K562 (cell line): ENCODE results near the gene PLEKHG1. TPM values are rescaled to one million over a fixed set of nuclear protein-coding genes. Genes with fewer than 3 reads are reported as not detected.

Experiments used
- ATAC-seq: fragments of 200-7000 bp; cut with Tn5 transposase; 3 replicates; pipeline ENCODE4 v1.9.1; 2020; ENCODE audit warnings: moderate library complexity
- BruUV-seq: library from RNA; stranded (reverse); fragments of 400-500 nt; replicated peaks from 2 replicates; lab custom pipeline; 2021; lab: Mats Ljungman, UMichigan
- CTCF ChIA-PET: fragments of 300-600 bp; formaldehyde crosslinking; extraction: SDS; loops from one replicate; lab custom pipeline; 2021; ENCODE audit warnings: low intra/inter-chr PET ratio; lab: Yijun Ruan, JAX
- POLR2A ChIA-PET: fragments of 300-600, 350-650 bp; sonication (Branson Sonifier 250); formaldehyde crosslinking; extraction: SDS; loops from one replicate; lab custom pipeline; 2021; ENCODE audit warnings: antibody characterized with exemption, inconsistent platforms; lab: Yijun Ruan, JAX
- DNase-seq, 4 experiments: peaks; one replicate each; pipeline versions ENCODE4 v3.0.0 to v3.0.0-alpha.2; 2011 to 2018; ENCODE audit warnings: low spot score in 3 of 4, mixed read lengths in 3 of 4; ENCODE audit errors: extremely low read depth in 1 of 4
- FAIRE-seq: peaks from 2 replicates; lab custom pipeline; 2011; peaks lifted over from hg19 to GRCh38; lab: Jason Lieb, UNC
- H2AFZ ChIP-seq: 2 replicates; pipeline ENCODE4 v1.6.0; 2011; ENCODE audit warnings: low read depth, low read length, control low read depth, inconsistent platforms
- H3K27ac ChIP-seq: fragments of 200-600 bp; 3 replicates; pipeline ENCODE4 v1.8.0; 2011; ENCODE audit warnings: low read depth, mild to moderate bottlenecking, control low read depth, inconsistent platforms, low read length, moderate library complexity, mixed read lengths; ENCODE audit errors: extremely low read depth
- H3K27me3 ChIP-seq, 2 experiments: fragments of 300-600 bp in 1 of 2; 2 replicates in 1 of 2; 3 replicates in 1 of 2; pipeline versions ENCODE4 v1.6.0 to v1.8.0; 2011; ENCODE audit warnings: inconsistent platforms in 2 of 2, low read length in 2 of 2, mild to moderate bottlenecking in 1 of 2, mixed read lengths in 1 of 2, moderate library complexity in 1 of 2; ENCODE audit not compliant: control insufficient read depth in 2 of 2, insufficient read depth in 2 of 2
- H3K36me3 ChIP-seq: fragments of 300-600 bp; 3 replicates; pipeline ENCODE4 v1.8.0; 2011; ENCODE audit warnings: mild to moderate bottlenecking, low read length, inconsistent platforms; ENCODE audit not compliant: control insufficient read depth, insufficient read depth
- H3K4me1 ChIP-seq, 2 experiments: fragments of 200-600 bp in 1 of 2; replicated peaks in 1 of 2; 2 replicates in 1 of 2; 3 replicates in 1 of 2; pipeline versions ENCODE4 v1.5.1 to v1.8.0; 2011; ENCODE audit warnings: inconsistent platforms in 2 of 2, low read length in 2 of 2, mild to moderate bottlenecking in 1 of 2, mixed read lengths in 1 of 2, moderate library complexity in 1 of 2; ENCODE audit not compliant: control insufficient read depth in 2 of 2, insufficient read depth in 2 of 2
- H3K4me2 ChIP-seq: 2 replicates; pipeline ENCODE4 v1.6.1; 2011; ENCODE audit warnings: low read length, control low read depth, inconsistent platforms, mixed read lengths; ENCODE audit not compliant: insufficient read depth
- H3K4me3 ChIP-seq: fragments of 200-600 bp; sonication (generic), shearing (Covaris generic); 2 replicates; pipeline ENCODE4 v1.5.1; 2016; ENCODE audit warnings: control low read depth, inconsistent platforms
- H3K79me2 ChIP-seq: fragments of 200-600 bp; 3 replicates; pipeline ENCODE4 v1.8.0; 2011; ENCODE audit warnings: low read length, inconsistent platforms; ENCODE audit not compliant: control insufficient read depth, insufficient read depth
- H3K9ac ChIP-seq, 2 experiments: 2 replicates each; pipeline versions ENCODE4 v1.6.0 to v1.6.1; 2011; ENCODE audit warnings: low read depth in 2 of 2, low read length in 2 of 2, control low read depth in 1 of 2, inconsistent platforms in 1 of 2, mild to moderate bottlenecking in 1 of 2, mixed read lengths in 1 of 2; ENCODE audit not compliant: insufficient read depth in 1 of 2
- H3K9me1 ChIP-seq: one replicate; pipeline ENCODE4 v1.6.0; 2011; ENCODE audit warnings: inconsistent platforms, mild to moderate bottlenecking, low read length, moderate library complexity; ENCODE audit not compliant: control insufficient read depth, insufficient read depth
- H3K9me3 ChIP-seq: replicated peaks from 2 replicates; pipeline ENCODE4 v1.5.1; 2011; ENCODE audit warnings: low read depth, low read length, inconsistent platforms; ENCODE audit not compliant: control insufficient read depth, insufficient read depth
- H4K20me1 ChIP-seq: replicated peaks from 2 replicates; pipeline ENCODE4 v1.6.1; 2011; ENCODE audit warnings: low read length, inconsistent platforms, mixed read lengths; ENCODE audit not compliant: control insufficient read depth, insufficient read depth
- ETV6 ChIP-seq, 3 experiments: fragments of 150-350 bp in 1 of 3; sonication (generic) in 1 of 3; formaldehyde crosslinking in 1 of 3; IDR thresholded peaks; 2 replicates each; pipeline versions ENCODE4 v1.6.1 to v1.8.0; 2014 to 2022; ENCODE audit warnings: borderline replicate concordance in 2 of 3, low read depth in 2 of 3, antibody characterized with exemption in 1 of 3, low read length in 1 of 3, mild to moderate bottlenecking in 1 of 3, missing genetic modification reagents in 1 of 3
- EWSR1 ChIP-seq: fragments of 450-650 bp; IDR thresholded peaks from 2 replicates; pipeline ENCODE4 v1.6.1; 2018; ENCODE audit warnings: borderline replicate concordance, mild to moderate bottlenecking, low read depth, moderate library complexity; ENCODE audit not compliant: partially characterized antibody
- GTF2E2 ChIP-seq: fragments of 200-800 bp; sonication (Bioruptor generic); IDR thresholded peaks from 2 replicates; pipeline ENCODE4 v1.6.1; 2016; ENCODE audit warnings: missing genetic modification characterization, missing compliant biosample characterization
- POLR2G ChIP-seq: fragments of 200-400 bp; formaldehyde crosslinking; IDR thresholded peaks from 2 replicates; pipeline ENCODE4 v1.6.1; 2017; ENCODE audit warnings: low read depth, mild to moderate bottlenecking, antibody characterized with exemption, low read length, moderate library complexity
- STAT5A ChIP-seq: IDR thresholded peaks from 2 replicates; pipeline ENCODE4 v1.6.1; 2012; ENCODE audit warnings: low read length, inconsistent platforms, borderline replicate concordance
- TBL1XR1 ChIP-seq, 2 experiments: IDR thresholded peaks; 2 replicates each; pipeline ENCODE4 v1.6.1; 2012; ENCODE audit warnings: improper control_type of control experiment in 2 of 2, low read length in 2 of 2, mild to moderate bottlenecking in 1 of 2
- ZNF12 ChIP-seq: sonication (generic); formaldehyde crosslinking; IDR thresholded peaks from 2 replicates; pipeline ENCODE4 v1.4.0; 2020; ENCODE audit warnings: mild to moderate bottlenecking, missing genetic modification reagents
- ZNF311 ChIP-seq: fragments of 250-450 bp; sonication (Bioruptor Pico); IDR thresholded peaks from 2 replicates; pipeline ENCODE4 v1.4.0; 2020; ENCODE audit warnings: mild to moderate bottlenecking, moderate library complexity
- WGBS: fragments of 100-300 bp; shearing (Covaris generic); methylation state at CpG from one replicate; pipeline ENCODE4 v1.1.6; 2016; ENCODE audit warnings: low coverage, mixed read lengths; ENCODE audit not compliant: insufficient coverage; ENCODE audit errors: missing lambda C conversion rate; 5-methylcytosine and 5-hydroxymethylcytosine counted together
- in situ Hi-C: fragments of 300-500 bp; cut with MboI; formaldehyde crosslinking; loops from 4 replicates; pipeline ENCODE4 v1.15.0; 2018; ENCODE audit warnings: inconsistent platforms, mixed read lengths
- intact Hi-C: fragments of 100-400 bp; cut with micrococcal nuclease; formaldehyde crosslinking; loops from 2 replicates; pipeline ENCODE4 v1.14.2; 2022
- polyA plus RNA-seq, 8 experiments: library from polyadenylated mRNA; depleted of rRNA in 4 of 8; stranded (reverse) in 5 of 8; unstranded in 3 of 8; fragments of >200 nt; fragmentation: Nextera tagmentation in 2 of 8; fragmentation: Illumina TruSeq in 1 of 8; extraction: Ambion mirVana in 2 of 8; extraction: Trizol in 1 of 8; gene quantifications; 2 replicates each; pipeline versions ENCODE4 v1.2.1 to v1.2.3, GENCODE V29; 2011 to 2014; ENCODE audit warnings: inconsistent platforms in 1 of 8, missing spikeins in 1 of 8
- total RNA-seq, 7 experiments: library from RNA; depleted of rRNA in 6 of 7; stranded (reverse); fragments of >200 nt in 6 of 7; fragmentation: Illumina TruSeq in 2 of 7; extraction: Trizol in 2 of 7; gene quantifications; 2 replicates each; pipeline versions ENCODE4 v1.2.1 to v1.2.3, GENCODE V29; 2011 to 2021; ENCODE audit warnings: low replicate concordance in 1 of 7
- TF ChIP-seq, protein P1 (sequence below), 2 experiments: fragments of 250-450 bp in 1 of 2; fragments of 450-650 bp in 1 of 2; sonication (Bioruptor Pico) in 1 of 2; IDR thresholded peaks; 2 replicates each; pipeline versions ENCODE4 v1.6.1 to v1.8.0; 2016 to 2021; ENCODE audit warnings: mild to moderate bottlenecking in 2 of 2, moderate library complexity in 2 of 2, missing compliant biosample characterization in 1 of 2, missing genetic modification characterization in 1 of 2

The PLEKHG1 gene
- total and polyA plus RNA-seq, 9 of the 15 experiments (the other 6 are each of a cell fraction or from before 2014, with no cell fraction given) = 0.03 to 0.16 (median 0.03) TPM; not detected in 6

DNA sequence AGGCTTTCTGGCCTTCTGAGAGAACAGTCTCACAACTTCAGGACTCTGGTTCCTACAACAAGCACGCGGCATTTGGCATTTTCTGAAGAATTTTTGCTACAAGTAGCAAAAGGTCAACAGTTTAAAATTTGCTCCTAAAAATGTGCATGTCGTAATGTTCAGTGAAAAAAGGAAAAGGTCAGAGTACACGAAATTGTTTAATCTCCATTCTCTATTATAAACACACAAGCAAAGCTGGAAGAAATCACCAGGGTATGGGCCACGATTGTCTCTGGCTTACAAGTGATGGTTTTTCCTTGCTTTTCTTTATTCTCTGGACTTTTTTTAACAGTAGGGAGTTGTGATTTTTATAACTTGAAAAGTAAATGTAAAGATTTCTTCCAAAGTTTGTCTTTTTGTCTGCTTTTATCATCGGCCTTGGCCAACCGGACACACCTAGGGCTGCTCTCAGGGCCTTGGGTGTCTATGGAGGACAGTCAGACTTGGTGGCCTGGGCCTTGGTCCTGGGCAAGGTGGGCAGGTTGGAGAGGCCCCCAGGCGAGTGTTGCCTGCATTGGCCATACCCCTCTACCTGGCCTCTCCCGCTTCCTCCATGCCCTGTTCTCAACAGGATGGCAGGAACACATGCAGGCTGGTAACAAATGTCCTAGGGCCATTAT, 32.4 kb downstream of the PLEKHG1 start:
- H3K4me2 ChIP-seq = no peak overlapping the region

More for the DNA sequence above, 32.4 kb downstream of the PLEKHG1 start:
- Histone ChIP-seq H3K9me3 (no peaks in the 10 kb centered on the region), H3K79me2 (no peaks in the 10 kb centered on the region), H3K4me1 (no peaks in the 10 kb centered on the region), H3K4me3 (no peak overlapping the region), H3K9me1 (no peaks in the 10 kb centered on the region), H3K27ac (no peak overlapping the region), H3K27me3 (peaks cover 30 to 40% of the 10 kb centered on the region in 2 experiments), H3K36me3 (no peaks in the 10 kb centered on the region), H4K20me1 (0 out of 2 replicates have a peak, but pooled peaks cover 2% of the 10 kb centered on the region), H3K9ac (no peak overlapping the region), H2AFZ (no peak overlapping the region)
- ATAC-seq (no peak), DNase-seq (no peak), FAIRE-seq (no peak)
- ChIA-PET CTCF (no interaction called here), POLR2A (no interaction called here)
- in situ Hi-C loops (no loop called here), intact Hi-C loops (no loop called here)
- no TSS peak for BruUV-seq
- WGBS = 3% methylated on average over 9 of the region's 9 CpGs
- TF ChIP-seq ZNF311 (CRISPR knock-in tag) (no peak), ZNF12 (CRISPR knock-in tag) (no peak), GTF2E2 (tag) (no peak), STAT5A (no peak), TBL1XR1 (IDR thresholded peaks at IDR 0.05; ENCODE audit: low read length in 2 of 2) (no peak), POLR2G (no peak), ETV6 (IDR thresholded peaks at IDR 0.05; ENCODE audit: borderline replicate concordance in 1 of 2, low read depth in 2 of 2, low read length in 1 of 2) (no peak), ETV6 (CRISPR knock-in tag; IDR thresholded peaks at IDR 0.05; ENCODE audit: borderline replicate concordance) (no peak), EWSR1 (no peak)
- TF ChIP-seq, protein P1, sequence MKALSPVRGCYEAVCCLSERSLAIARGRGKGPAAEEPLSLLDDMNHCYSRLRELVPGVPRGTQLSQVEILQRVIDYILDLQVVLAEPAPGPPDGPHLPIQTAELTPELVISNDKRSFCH (CRISPR knock-in tag; IDR thresholded peaks at IDR 0.05) = no peak
- TF ChIP-seq, protein P1 (tag; IDR thresholded peaks at IDR 0.05) = no peak
